SU-DHL-6 (cell line): ENCODE results near the gene CFHR4.
"Not testable (repeated sequence)": the region's sequence is repeated elsewhere in the genome, so short reads cannot be mapped to it uniquely, and the experiment has no call there.

ENCODE experiments used
- H2AFZ ChIP-seq: fragments of 200-600 bp; sonication (generic); 2 replicates; pipeline ENCODE4 v1.6.1; 2014; ENCODE audit warnings: low read depth, mild to moderate bottlenecking, moderate library complexity, mixed read lengths, antibody characterized with exemption, low read length; ENCODE audit not compliant: severe bottlenecking
- H3F3A ChIP-seq: fragments of 200-600 bp; shearing (Covaris generic); 2 replicates; pipeline ENCODE4 v1.6.0; 2016; ENCODE audit warnings: antibody characterized with exemption, mild to moderate bottlenecking; ENCODE audit not compliant: insufficient read depth
- H3K27ac ChIP-seq: fragments of 200-600 bp; sonication (generic); 2 replicates; pipeline ENCODE4 v1.5.1; 2016; ENCODE audit warnings: low read depth, mild to moderate bottlenecking, low read length, moderate library complexity, mixed read lengths
- H3K27me3 ChIP-seq: fragments of 200-600 bp; sonication (generic), shearing (Covaris generic); 2 replicates; pipeline ENCODE4 v1.6.0; 2014; ENCODE audit warnings: mild to moderate bottlenecking, low read length
- H3K36me3 ChIP-seq: fragments of 200-600 bp; sonication (generic); 2 replicates; pipeline ENCODE4 v1.6.1; 2014; ENCODE audit warnings: mild to moderate bottlenecking, low read length, mixed read lengths
- H3K4me2 ChIP-seq: fragments of 300-600, 200-600 bp; shearing (Covaris generic), sonication (generic); 2 replicates; pipeline ENCODE4 v1.6.0; 2014; ENCODE audit warnings: low read length, low read depth, mild to moderate bottlenecking; ENCODE audit not compliant: poor library complexity, severe bottlenecking
- H3K4me3 ChIP-seq: fragments of 200-600 bp; sonication (generic); 2 replicates; pipeline ENCODE4 v1.5.1; 2014; ENCODE audit warnings: antibody characterized with exemption, low read length, mild to moderate bottlenecking, mixed read lengths; ENCODE audit not compliant: insufficient read depth, poor library complexity, severe bottlenecking
- H3K79me2 ChIP-seq: fragments of 200-600 bp; sonication (generic); 2 replicates; pipeline ENCODE4 v1.6.1; 2014; ENCODE audit warnings: mild to moderate bottlenecking, low read length, moderate library complexity; ENCODE audit not compliant: insufficient read depth
- H3K9ac ChIP-seq: fragments of 200-600 bp; sonication (generic); 2 replicates; pipeline ENCODE4 v1.7.0; 2014; ENCODE audit warnings: mild to moderate bottlenecking, low read length
- H3K9me2 ChIP-seq: fragments of 200-600 bp; sonication (generic); replicated peaks from 2 replicates; pipeline ENCODE4 v1.6.1; 2014; ENCODE audit warnings: low read length; ENCODE audit not compliant: insufficient read depth
- H3K9me3 ChIP-seq: fragments of 200-600 bp; sonication (generic); 2 replicates; pipeline ENCODE4 v1.6.1; 2014; ENCODE audit warnings: low read length, mixed read lengths; ENCODE audit not compliant: insufficient read depth
- H4K20me1 ChIP-seq: fragments of 200-600 bp; sonication (generic); 2 replicates; pipeline ENCODE4 v1.6.1; 2014; ENCODE audit warnings: low read depth, mild to moderate bottlenecking, antibody characterized with exemption, low read length, moderate library complexity, mixed read lengths
- CTCF ChIP-seq: fragments of 200-600 bp; sonication (generic); IDR thresholded peaks from one replicate; pipeline ENCODE4 v1.5.1; 2017; ENCODE audit warnings: antibody characterized with exemption, mild to moderate bottlenecking, low read length, moderate library complexity; ENCODE audit not compliant: insufficient read depth, poor library complexity, severe bottlenecking
- EZH2phosphoT487 ChIP-seq: fragments of 200-600 bp; sonication (generic), shearing (Covaris generic); conservative IDR thresholded peaks from 2 replicates; pipeline ENCODE4 v1.6.1; 2018; ENCODE audit warnings: mild to moderate bottlenecking, antibody characterized with exemption, low read length, moderate library complexity, mixed read lengths

The CFHR4 gene

DNA sequence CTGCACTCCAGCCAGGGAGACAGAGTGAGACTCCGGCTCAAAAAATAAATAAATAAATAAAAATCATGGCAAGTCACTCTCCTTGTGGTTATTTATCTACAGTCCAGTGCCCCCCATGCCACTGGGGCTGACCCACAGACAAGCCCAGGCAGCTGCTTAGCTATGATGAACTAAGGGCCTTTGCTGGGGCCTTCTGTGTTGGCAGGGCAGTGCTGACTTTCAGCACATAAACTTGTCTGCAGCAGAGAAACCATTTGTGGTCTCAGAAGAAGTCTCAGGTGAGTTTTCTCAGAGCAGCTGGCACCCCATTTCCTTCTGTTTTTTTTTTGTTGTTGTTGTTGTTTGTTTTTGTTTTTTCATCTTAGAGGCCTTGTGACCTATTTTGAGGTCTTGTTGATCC lies 20.9 kb upstream of the CFHR4 start:
- Histone ChIP-seq H3K4me2 (no peak overlapping the region), H3K27ac (no peak overlapping the region), H4K20me1 (no peaks in the 10 kb centered on the region), H3K9me2 (no peaks in the 10 kb centered on the region), H3K79me2 (no peaks in the 10 kb centered on the region), H2AFZ (no peak overlapping the region), H3K9me3 (no peaks in the 10 kb centered on the region), H3F3A (no peaks in the 10 kb centered on the region), H3K27me3 (no peaks in the 10 kb centered on the region), H3K9ac (no peak overlapping the region), H3K4me3 (no peak overlapping the region), H3K36me3 (no peaks in the 10 kb centered on the region)
- TF ChIP-seq CTCF (no peak), EZH2phosphoT487 (no peak)

GRCh38 chr1:196873385-196873784 lies 14.5 kb upstream of the CFHR4 start:
- H3K4me2 ChIP-seq: no peak overlapping the region
- no peaks in the 10 kb centered on the region for H3K9me3 ChIP-seq
- no peaks in the 10 kb centered on the region for H3K36me3 ChIP-seq
- H3K27ac ChIP-seq: no peak overlapping the region
- H4K20me1 ChIP-seq: no peaks in the 10 kb centered on the region
- H2AFZ ChIP-seq: no peak overlapping the region
- no peaks in the 10 kb centered on the region for H3F3A ChIP-seq
- no peak overlapping the region for H3K9ac ChIP-seq
- no peaks in the 10 kb centered on the region for H3K9me2 ChIP-seq
- no peaks in the 10 kb centered on the region for H3K79me2 ChIP-seq
- TF ChIP-seq CTCF (no peak), EZH2phosphoT487 (no peak)
- no peaks in the 10 kb centered on the region for H3K27me3 ChIP-seq
- no peak overlapping the region for H3K4me3 ChIP-seq

DNA sequence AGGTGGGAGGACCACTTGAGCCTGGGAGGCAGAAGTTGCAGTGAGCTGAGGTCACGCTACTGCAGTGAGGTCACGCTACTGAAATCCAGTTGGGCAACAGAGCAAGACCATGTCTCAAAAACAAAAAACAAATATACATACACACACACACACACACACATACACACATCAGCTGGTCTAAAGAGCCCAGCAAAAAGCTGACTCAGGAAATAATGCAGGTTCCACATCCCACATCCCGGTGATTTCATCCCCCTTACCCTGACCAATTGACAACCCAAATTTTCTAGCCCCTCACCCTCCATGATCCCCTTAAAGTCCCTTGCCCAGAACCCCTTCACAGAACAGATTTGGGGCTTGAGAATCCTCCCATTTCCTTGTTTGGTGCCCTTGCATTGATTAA lies 11.9 kb upstream of the CFHR4 start:
- Histone ChIP-seq H3K9me2 (no peaks in the 10 kb centered on the region), H3F3A (no peaks in the 10 kb centered on the region), H3K9ac (no peak overlapping the region), H3K4me3 (no peak overlapping the region), H3K4me2 (no peak overlapping the region), H3K27me3 (no peaks in the 10 kb centered on the region), H3K9me3 (no peaks in the 10 kb centered on the region), H3K79me2 (no peaks in the 10 kb centered on the region), H3K27ac (no peak overlapping the region), H4K20me1 (no peaks in the 10 kb centered on the region), H2AFZ (no peak overlapping the region), H3K36me3 (no peaks in the 10 kb centered on the region)
- TF ChIP-seq CTCF: no peak
- no peak for TF ChIP-seq EZH2phosphoT487

DNA sequence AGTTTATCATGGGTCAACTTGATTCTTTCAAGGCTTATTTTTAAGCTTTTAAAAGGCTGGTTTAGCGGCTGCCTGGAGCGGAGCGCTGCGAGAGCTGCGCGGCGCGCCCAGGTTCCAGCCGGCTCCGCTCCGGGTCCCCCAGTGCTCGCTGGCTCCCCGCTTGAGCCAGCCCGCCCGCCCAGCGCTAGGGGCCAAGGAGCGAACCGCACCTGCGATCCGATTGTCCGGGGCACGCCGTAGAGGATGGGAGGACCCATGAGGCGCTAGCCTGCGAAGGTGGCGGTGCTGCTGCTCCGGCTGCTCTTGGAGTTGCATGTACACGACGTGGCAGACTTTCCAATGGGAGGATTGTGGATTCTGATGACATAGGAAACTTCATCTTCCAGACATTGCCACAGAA lies 9.9 kb upstream of the CFHR4 start:
- no peaks in the 10 kb centered on the region for H3K27me3 ChIP-seq
- no peaks in the 10 kb centered on the region for H3K36me3 ChIP-seq
- no peaks in the 10 kb centered on the region for H3K9me3 ChIP-seq
- H3K9ac ChIP-seq: no peak overlapping the region
- H3K4me2 ChIP-seq: no peak overlapping the region
- no peak overlapping the region for H2AFZ ChIP-seq
- no peak overlapping the region for H3K27ac ChIP-seq
- H3F3A ChIP-seq: no peaks in the 10 kb centered on the region
- TF ChIP-seq CTCF (no peak), EZH2phosphoT487 (no peak)
- H3K79me2 ChIP-seq: no peaks in the 10 kb centered on the region
- H3K9me2 ChIP-seq: no peaks in the 10 kb centered on the region
- H3K4me3 ChIP-seq: no peak overlapping the region
- no peaks in the 10 kb centered on the region for H4K20me1 ChIP-seq

GRCh38 chr1:196886560-196886959 lies 1.3 kb upstream of the CFHR4 start:
- H3K36me3 ChIP-seq, H2AFZ ChIP-seq, H3K9ac ChIP-seq, H3K9me2 ChIP-seq, H3K4me2 ChIP-seq, H3K9me3 ChIP-seq, H3K27ac ChIP-seq, H4K20me1 ChIP-seq, H3K79me2 ChIP-seq, H3K27me3 ChIP-seq, H3K4me3 ChIP-seq, H3F3A ChIP-seq: not testable (repeated sequence)
